Measurements from ENCODE around the gene ZNF786. TPM values are rescaled to one million over a fixed set of nuclear protein-coding genes. Genes with fewer than 3 reads are reported as not detected.

The ZNF786 gene
- total and polyA plus RNA-seq, 10 of the 15 experiments (the other 5 are each of a cell fraction or from before 2014, with no cell fraction given) = 0.47 to 7.0 (median 4.2) TPM

GRCh38 chr7:149125189-149125862 lies 34.8 kb upstream of the ZNF786 start:
- 2% methylated on average over 21 of the region's 21 CpGs for WGBS (ENCODE audit: insufficient coverage, insufficient replicate concordance, low lambda C conversion rate, missing lambda C conversion rate)
- no peak for FAIRE-seq
- no peak for DNase-seq (ENCODE audit: low read depth, low spot score)
- Histone ChIP-seq H3K36me3 (ENCODE audit: control insufficient read depth in 2 of 2, insufficient read depth in 2 of 2, low read length in 1 of 2) (peaks cover 0 to 8% of the 10 kb centered on the region in 2 experiments; a peak in 1 of 4 replicates), H3K27ac (ENCODE audit: control insufficient read depth, insufficient read depth) (peak overlapping the region; percentile 90), H3K9ac (ENCODE audit: control insufficient read depth, insufficient read depth, low read length) (peak overlapping the region; percentile 90), H3K4me2 (ENCODE audit: control insufficient read depth, insufficient read depth) (peak overlapping the region; percentile 56), H4K20me1 (ENCODE audit: control insufficient read depth, insufficient read depth) (no peaks in the 10 kb centered on the region), H3K4me1 (ENCODE audit: control insufficient read depth, insufficient read depth, low read length) (no peaks in the 10 kb centered on the region), H2AFZ (ENCODE audit: control insufficient read depth, low read depth, low read length) (peak overlapping the region; percentile 88), H3K79me2 (ENCODE audit: control insufficient read depth, insufficient read depth, low read length) (peaks cover 34% of the 10 kb centered on the region), H3K4me3 (peak overlapping the region; percentile 96), H3K27me3 (replicated peaks in 1 of 2; ENCODE audit: control insufficient read depth in 2 of 2, insufficient read depth in 2 of 2, low read length in 1 of 2) (no peaks in the 10 kb centered on the region), H3K9me3 (replicated peaks; ENCODE audit: control insufficient read depth, insufficient read depth, low read length) (peaks cover 2% of the 10 kb centered on the region; the same call in 2 of the 3 replicates)
- ChIA-PET SMC1A (ENCODE audit: uncharacterized antibody, unreplicated experiment) (interaction anchor here (0.8 kb wide), 1 partner anchor 21 kb away, joined by 4 read pairs; no protein-coding TSS in a partner anchor), POLR2A (interaction anchor here (0.7 to 3.4 kb wide), 4 partner anchors 14 to 38 kb away, joined by 3 to 31 read pairs (median 4); partner anchors contain the start of gene ZNF398), RAD21 (ENCODE audit: unreplicated experiment) (interaction anchor here (1.0 to 3.1 kb wide), 6 partner anchors 19 to 160 kb away, joined by 3 to 20 read pairs (median 4); partner anchors contain the start of genes ZNF282 and ZNF398), CTCF (interaction anchor here (0.7 to 4.1 kb wide), 7 partner anchors 8 to 119 kb away, joined by 3 to 37 read pairs (median 4); partner anchors contain the start of genes ZNF282 and ZNF398)
- ATAC-seq = no peak
- intact Hi-C loops (cut with micrococcal nuclease; ENCODE audit: unreplicated experiment) (loop anchor here (5.0 kb wide), 2 partner anchors 98 to 112 kb away; partner anchors contain the start of genes PDIA4 and ZNF212), in situ Hi-C loops (cut with MboI) (no loop called here)
- no TSS peak for BruUV-seq (replicated peaks)
- TF ChIP-seq KLF5 (IDR thresholded peaks at IDR 0.05; ENCODE audit: partially characterized antibody) (no peak), RAD21 (IDR thresholded peaks at IDR 0.05; ENCODE audit: insufficient read depth, low read depth, low read length) (no peak), MYB (IDR thresholded peaks at IDR 0.05; ENCODE audit: borderline replicate concordance, low read depth, low read length) (no peak), TARDBP (IDR thresholded peaks at IDR 0.05; ENCODE audit: borderline replicate concordance) (no peak), KDM1A (IDR thresholded peaks at IDR 0.05; ENCODE audit: borderline replicate concordance) (no peak), NBN (IDR thresholded peaks at IDR 0.05) (no peak), STAT3 (IDR thresholded peaks at IDR 0.05; ENCODE audit: low read depth, low read length) (no peak), ZBTB33 (IDR thresholded peaks at IDR 0.05) (no peak), MTA3 (IDR thresholded peaks at IDR 0.05; ENCODE audit: borderline replicate concordance, low read length) (no peak), PBX3 (IDR thresholded peaks at IDR 0.05; ENCODE audit: insufficient replicate concordance, low read depth, low read length) (no peak), CHD1 (IDR thresholded peaks at IDR 0.05; ENCODE audit: low read depth, low read length) (no peak), CUX1 (IDR thresholded peaks at IDR 0.05; ENCODE audit: insufficient replicate concordance, low read depth, low read length) (no peak), CBX5 (IDR thresholded peaks at IDR 0.05; ENCODE audit: low read depth) (0 out of 2 replicates have a peak, but pooled peaks have one; percentile 16), MEF2B (IDR thresholded peaks at IDR 0.05; ENCODE audit: partially characterized antibody, poor library complexity, severe bottlenecking) (peak; percentile 33), RUNX3 (IDR thresholded peaks at IDR 0.05; ENCODE audit: low read length) (0 out of 2 replicates have a peak, but pooled peaks have one; percentile 10)
